Measurements from ENCODE around the gene DEPP1.
A peak's percentile ranks its signal among the peaks of the same experiment; 100 is the strongest.

Gene DEPP1

GRCh38 chr10:44978213-44978569 lies 418 bp downstream of the DEPP1 start:
- no peak for DNase-seq

GRCh38 chr10:44977287-44978212 lies 1.1 kb downstream of the DEPP1 start:
- no peak for DNase-seq

DNA sequence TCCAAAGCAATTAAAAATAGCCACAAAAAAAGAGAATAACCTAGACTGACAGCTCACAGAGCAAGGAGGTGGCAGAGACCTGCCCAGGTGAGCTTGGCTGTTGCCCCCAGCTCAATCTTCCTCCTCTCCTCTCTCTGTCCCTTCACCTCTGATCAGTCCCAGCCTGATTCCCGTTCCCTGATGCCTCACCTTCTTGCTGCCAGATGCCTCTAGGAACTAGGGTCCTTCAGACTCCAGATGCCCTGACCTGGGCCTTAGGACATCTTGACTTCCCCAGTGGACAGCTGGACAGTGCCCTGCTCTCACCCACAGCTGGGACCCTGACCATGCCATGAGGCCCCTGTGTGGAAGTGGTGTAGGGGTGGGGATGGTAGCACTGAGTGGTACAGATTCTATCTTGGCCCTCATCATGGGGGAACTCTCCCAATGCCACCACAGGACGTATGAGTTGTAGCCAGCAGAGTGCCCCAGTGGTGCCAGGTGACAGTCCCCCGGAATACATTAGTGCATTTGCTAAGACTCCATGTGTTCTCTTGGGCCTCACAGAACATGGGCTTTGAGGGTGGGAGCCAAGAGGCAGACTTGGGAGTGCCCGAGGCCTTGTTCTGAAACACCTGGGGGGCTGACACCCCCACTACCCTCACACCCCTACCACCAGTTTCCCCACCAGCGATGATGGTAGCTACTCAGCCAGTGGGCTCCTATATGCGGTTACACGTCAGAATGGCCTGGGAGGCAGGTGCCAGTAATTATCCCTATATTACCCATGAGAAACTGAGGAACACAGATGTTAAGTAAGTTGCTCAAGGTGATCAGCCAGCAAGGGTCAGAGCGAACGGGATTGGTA lies 2.0 kb downstream of the DEPP1 start:
- DNase-seq, result no peak

DNA sequence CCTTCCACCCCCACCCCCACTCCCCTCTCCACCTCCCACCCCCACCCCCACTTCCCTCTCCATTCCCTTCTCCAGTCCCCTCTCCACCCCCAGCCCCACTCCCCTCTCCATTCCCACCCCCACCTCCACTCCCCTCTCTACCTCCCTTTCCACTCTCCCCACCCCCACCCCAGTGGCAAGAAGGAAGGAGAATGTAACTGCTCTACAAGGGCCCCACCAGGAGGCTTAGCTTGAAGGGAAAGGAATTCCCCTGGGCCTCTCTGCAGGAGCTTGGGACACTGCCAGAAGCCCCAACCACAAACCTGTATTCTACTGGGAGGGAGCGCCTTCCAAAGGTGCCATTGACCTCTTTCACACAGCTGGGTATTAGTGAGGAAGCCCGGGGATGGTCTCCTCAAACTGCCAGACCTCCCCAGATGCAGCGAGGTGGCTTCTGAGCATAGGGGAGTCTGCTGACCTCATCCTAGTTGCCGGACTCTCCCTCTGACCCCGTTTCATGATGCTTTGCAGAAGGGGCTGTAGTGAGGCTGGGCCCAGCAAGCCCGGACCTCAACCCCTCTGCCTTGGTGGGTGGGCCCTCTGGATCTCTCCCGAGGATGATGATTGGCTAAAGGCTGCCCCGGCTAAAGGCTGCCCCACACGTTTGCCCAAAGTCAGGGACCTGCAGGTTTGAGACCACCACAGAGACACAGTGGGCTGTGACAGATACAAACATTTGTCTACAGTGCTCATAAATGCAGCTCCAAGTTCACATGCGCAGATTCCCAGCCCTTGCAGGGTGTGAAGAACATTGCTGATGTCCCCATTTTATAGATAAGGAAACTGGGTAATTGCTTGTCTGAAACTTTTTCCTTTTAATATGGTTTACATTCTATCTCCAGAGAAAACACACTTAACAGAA lies 2.9 kb downstream of the DEPP1 start:
- DNase-seq, result peak; percentile 84

GRCh38 chr10:44974628-44975430 lies 3.8 kb downstream of the DEPP1 start:
- DNase-seq, result peak; percentile 72

DNA sequence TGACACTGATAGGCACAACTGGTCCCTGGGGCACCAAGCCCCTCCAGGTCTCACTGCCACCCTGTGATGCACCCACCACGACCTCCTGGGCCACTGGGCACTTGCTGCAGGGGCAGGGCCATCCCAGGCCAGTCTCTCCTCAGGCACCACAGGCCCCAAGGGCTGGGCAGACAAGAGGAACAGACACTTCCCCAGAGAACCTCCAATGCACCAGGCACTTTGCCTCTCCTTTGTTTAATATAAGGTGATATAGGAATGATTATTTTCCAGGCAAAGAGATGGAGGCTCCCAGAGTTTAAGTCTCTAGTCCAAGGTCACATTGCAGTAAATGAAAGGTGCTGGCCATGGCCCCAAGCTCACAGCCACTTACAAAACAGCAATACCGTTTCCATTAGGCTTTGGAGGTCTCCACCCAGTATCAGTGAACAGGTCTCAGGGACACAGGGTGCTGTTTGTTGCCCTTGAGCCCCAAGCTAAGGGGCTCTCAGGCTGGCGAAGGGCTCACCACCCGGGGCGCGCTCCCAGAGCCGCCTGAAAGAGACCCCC lies 4.5 kb downstream of the DEPP1 start:
- no peak for DNase-seq

- peak; percentile 27 for DNase-seq
Measured at GRCh38 chr10:44973323-44974081, 5.1 kb downstream of the DEPP1 start.

DNA sequence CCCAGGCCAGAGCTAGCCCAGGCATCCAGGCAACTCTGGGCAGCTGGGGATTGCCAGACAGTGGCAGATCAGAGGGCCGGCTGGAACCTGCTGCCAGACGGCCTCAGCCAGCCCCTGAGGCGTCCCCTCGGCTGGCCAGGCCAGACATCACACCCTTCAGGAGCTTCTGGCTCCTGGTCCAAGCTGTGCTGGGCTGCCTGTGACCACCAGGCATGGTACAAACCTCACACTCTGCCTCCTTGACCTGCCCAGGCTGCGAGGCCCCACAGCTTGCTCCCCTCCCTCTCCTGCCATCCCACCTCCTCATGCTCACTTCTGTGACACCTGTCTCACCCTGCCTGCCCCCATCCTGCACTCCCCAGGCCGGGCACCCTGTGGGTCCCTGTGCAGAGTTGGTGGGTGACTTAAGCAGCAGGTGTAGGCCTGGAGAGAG lies 5.7 kb downstream of the DEPP1 start:
- no peak for DNase-seq

DNA sequence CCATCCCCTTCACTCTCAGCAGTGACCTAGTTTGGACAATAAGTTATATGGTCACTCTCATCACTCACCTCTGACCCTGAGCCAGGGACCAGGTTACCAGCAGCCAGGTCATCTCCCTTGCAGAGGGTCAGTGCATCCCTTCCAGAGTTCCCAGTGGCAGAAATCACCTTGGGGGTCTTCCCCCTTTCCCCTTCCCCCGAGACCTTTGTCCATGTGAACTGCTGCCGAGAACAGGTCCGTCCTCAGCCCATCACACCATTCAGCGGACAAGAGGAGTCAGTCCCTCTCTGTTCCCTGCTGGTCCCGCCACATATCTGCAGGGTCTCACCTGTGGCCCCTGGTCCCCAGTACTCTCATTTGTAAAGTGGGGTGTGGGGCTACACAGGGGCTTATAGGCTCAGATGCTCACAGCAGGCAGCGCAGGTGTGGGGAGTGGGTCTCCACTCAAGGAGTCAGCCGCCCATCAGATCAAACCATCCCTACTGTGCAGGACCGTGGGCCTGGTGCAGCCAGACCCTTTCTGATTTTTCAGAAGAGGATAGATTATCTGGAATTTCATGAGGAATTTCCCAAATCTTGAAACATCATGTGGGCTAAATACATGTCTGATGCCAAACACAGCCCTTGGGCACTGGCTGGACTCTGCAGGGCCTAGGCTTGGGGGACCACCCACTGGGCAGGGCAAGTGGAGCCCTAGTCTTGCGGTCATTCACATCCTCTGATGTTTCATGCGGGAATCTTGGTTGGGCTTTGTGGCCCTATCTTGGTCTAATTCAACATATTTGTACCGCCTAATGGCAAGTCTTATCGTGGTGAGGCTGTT lies 6.5 kb downstream of the DEPP1 start:
- no peak for DNase-seq

DNA sequence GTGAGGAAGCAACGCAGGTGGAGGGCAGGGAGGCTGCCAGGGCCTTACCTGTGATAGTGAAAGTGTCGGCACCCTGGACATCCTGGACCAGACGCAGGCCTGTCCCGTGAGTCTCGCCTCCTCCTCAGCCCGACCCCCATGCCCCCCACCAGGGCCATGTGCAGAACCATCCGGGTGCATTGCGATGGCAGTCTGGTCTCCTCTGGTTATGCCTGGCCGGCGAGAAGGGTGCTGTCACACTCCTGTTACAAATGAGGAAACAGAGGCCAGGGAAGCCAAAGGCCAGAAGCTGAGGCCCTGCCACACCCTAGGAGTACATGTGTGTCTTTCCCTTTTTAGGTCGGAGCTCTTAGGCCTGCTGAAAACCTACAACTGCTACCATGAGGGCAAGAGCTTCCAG lies 7.2 kb downstream of the DEPP1 start:
- DNase-seq, result no peak

DNA sequence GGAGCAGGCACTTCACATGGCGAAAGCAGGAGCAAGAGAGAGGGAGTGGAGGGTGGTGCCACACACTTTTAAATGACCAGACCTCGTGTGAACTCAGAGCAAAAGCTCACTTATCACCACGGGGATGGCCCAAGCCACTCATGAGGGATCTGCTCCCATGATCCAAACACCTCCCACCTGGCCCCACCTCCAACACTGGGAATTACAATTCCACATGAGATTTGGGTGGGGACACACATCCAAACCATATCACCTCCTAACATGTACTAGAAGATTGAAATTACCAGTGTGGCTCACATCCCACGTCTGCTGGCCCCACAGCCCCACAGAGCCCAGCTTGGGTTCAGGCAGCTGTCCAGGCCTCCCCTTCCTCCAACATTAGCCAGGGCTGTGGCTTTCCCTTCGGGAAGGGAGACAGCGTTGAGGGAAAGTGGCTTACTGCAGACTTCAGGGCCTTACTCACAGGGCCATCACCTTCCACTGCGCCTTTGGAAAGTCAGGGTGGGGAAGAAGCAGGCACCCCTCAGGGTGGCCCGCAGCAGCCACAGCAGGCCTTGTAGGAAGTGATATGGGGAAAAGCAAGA lies 7.7 kb downstream of the DEPP1 start:
- no peak for DNase-seq

DNA sequence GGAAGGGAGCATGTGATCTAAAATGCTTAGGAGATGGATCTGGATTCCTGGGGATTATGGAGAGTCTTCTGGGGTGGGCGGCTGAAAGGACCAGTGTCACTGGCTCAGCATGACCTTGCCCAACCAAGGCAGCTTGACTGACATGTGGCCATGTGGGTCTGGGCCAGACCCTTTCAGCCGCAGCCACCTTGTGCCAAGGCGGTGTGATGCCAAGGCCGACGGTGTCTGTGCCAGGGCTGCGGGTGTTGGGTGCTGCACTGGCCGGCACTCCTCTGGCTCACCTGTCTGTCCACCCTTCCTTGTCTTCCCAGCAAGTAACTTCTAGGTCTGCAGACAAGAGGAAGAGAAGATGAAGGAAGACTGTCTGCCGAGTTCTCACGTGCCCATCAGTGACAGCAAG lies 8.8 kb downstream of the DEPP1 start:
- DNase-seq, result no peak

- no peak for DNase-seq
Measured at GRCh38 chr10:44968500-44969400, 9.9 kb downstream of the DEPP1 start.

- no peak for DNase-seq
Measured at GRCh38 chr10:44968091-44968490, 10.5 kb downstream of the DEPP1 start.

- no peak for DNase-seq
Measured at GRCh38 chr10:44967616-44968015, 11.0 kb downstream of the DEPP1 start.

- no peak for DNase-seq
Measured at GRCh38 chr10:44966816-44967509, 11.6 kb downstream of the DEPP1 start.

- no peak for DNase-seq
Measured at GRCh38 chr10:44966129-44966815, 12.3 kb downstream of the DEPP1 start.

Data from NCI-H69 (cell line).